GM12878 (cell line): ENCODE data around the gene NISCH. TPM values are rescaled to one million over a fixed set of nuclear protein-coding genes. Genes with fewer than 3 reads are reported as not detected.

Experiments used
- ATAC-seq: fragments of 200-7000 bp; cut with Tn5 transposase; 3 replicates; pipeline ENCODE4 v1.9.1; 2020; ENCODE audit warnings: mild to moderate bottlenecking, moderate library complexity
- BruUV-seq: library from RNA; stranded (reverse); fragments of 400-500 nt; replicated peaks from 2 replicates; lab custom pipeline; 2021; lab: Mats Ljungman, UMichigan
- CTCF ChIA-PET: fragments of 300-600 bp; sonication (Branson Sonifier 250); formaldehyde crosslinking; extraction: SDS; loops from one replicate; lab custom pipeline; 2021; ENCODE audit warnings: inconsistent platforms; lab: Yijun Ruan, JAX
- POLR2A ChIA-PET: fragments of 350-600 bp; formaldehyde crosslinking; extraction: SDS; loops from one replicate; lab custom pipeline; 2021; ENCODE audit warnings: inconsistent platforms; lab: Charles Lee
- RAD21 ChIA-PET: fragments of 300-600 bp; sonication (Branson Sonifier 250); formaldehyde crosslinking; loops from one replicate; lab custom pipeline; 2023; ENCODE audit warnings: antibody characterized with exemption; ENCODE audit not compliant: unreplicated experiment; lab: Charles Lee
- SMC1A ChIA-PET: fragments of 300-600 bp; sonication (Branson Sonifier 250); formaldehyde crosslinking; loops from one replicate; lab custom pipeline; 2023; ENCODE audit not compliant: unreplicated experiment, uncharacterized antibody; lab: Charles Lee
- DNase-seq: peaks from one replicate; pipeline ENCODE4 v3.0.0-alpha.2; 2011; ENCODE audit warnings: low read depth, low spot score
- FAIRE-seq: peaks from 3 replicates; lab custom pipeline; 2011; peaks lifted over from hg19 to GRCh38; lab: Jason Lieb, UNC
- H2AFZ ChIP-seq: 2 replicates; pipeline ENCODE4 v1.6.0; 2011; ENCODE audit warnings: low read depth, low read length, control low read depth; ENCODE audit not compliant: control insufficient read depth
- H3K27ac ChIP-seq: 2 replicates; pipeline ENCODE4 v1.5.1; 2011; ENCODE audit warnings: control low read depth; ENCODE audit not compliant: control insufficient read depth, insufficient read depth
- H3K27me3 ChIP-seq, 2 experiments: replicated peaks in 1 of 2; 2 replicates each; pipeline versions ENCODE4 v1.6.0 to v1.6.1; 2011; ENCODE audit warnings: low read length in 1 of 2; ENCODE audit not compliant: control insufficient read depth in 2 of 2, insufficient read depth in 2 of 2
- H3K36me3 ChIP-seq, 2 experiments: 2 replicates each; pipeline ENCODE4 v1.5.1; 2011; ENCODE audit warnings: low read length in 1 of 2; ENCODE audit not compliant: control insufficient read depth in 2 of 2, insufficient read depth in 2 of 2
- H3K4me1 ChIP-seq: 2 replicates; pipeline ENCODE4 v1.6.1; 2011; ENCODE audit warnings: mild to moderate bottlenecking, low read length, moderate library complexity, mixed read lengths; ENCODE audit not compliant: control insufficient read depth, insufficient read depth
- H3K4me2 ChIP-seq: 2 replicates; pipeline ENCODE4 v1.6.0; 2011; ENCODE audit warnings: control low read depth; ENCODE audit not compliant: control insufficient read depth, insufficient read depth
- H3K4me3 ChIP-seq: fragments of 200-600 bp; sonication (generic); 2 replicates; pipeline ENCODE4 v1.5.1; 2016
- H3K79me2 ChIP-seq: 2 replicates; pipeline ENCODE4 v1.6.0; 2011; ENCODE audit warnings: low read length; ENCODE audit not compliant: control insufficient read depth, insufficient read depth
- H3K9ac ChIP-seq: 2 replicates; pipeline ENCODE4 v1.8.0; 2011; ENCODE audit warnings: low read length, control low read depth, mixed read lengths; ENCODE audit not compliant: control insufficient read depth, insufficient read depth
- H3K9me3 ChIP-seq: replicated peaks from 3 replicates; pipeline ENCODE4 v1.5.1; 2011; ENCODE audit warnings: mild to moderate bottlenecking, low read length; ENCODE audit not compliant: control insufficient read depth, insufficient read depth
- H4K20me1 ChIP-seq: 2 replicates; pipeline ENCODE4 v1.6.0; 2011; ENCODE audit not compliant: control insufficient read depth, insufficient read depth
- NRF1 ChIP-seq: conservative IDR thresholded peaks from 2 replicates; pipeline ENCODE4 v1.6.1; 2011; ENCODE audit warnings: mild to moderate bottlenecking, low read depth, low read length, improper control_type of control experiment
- RAD51 ChIP-seq: fragments of 450-650 bp; IDR thresholded peaks from 2 replicates; pipeline ENCODE4 v1.6.1; 2016; ENCODE audit warnings: moderate library complexity, mild to moderate bottlenecking, inconsistent platforms
- RUNX3 ChIP-seq: IDR thresholded peaks from 2 replicates; pipeline ENCODE4 v1.6.1; 2012; ENCODE audit warnings: low read length, inconsistent platforms
- STAT3 ChIP-seq: IDR thresholded peaks from 2 replicates; pipeline ENCODE4 v1.6.1; 2011; ENCODE audit warnings: low read depth, low read length, improper control_type of control experiment
- ZNF274 ChIP-seq: IDR thresholded peaks from one replicate; pipeline ENCODE4 v1.8.0; 2011; ENCODE audit not compliant: insufficient read length, insufficient read depth
- WGBS: methylation state at CpG from one replicate; pipeline ENCODE4 v1.1.6; 2016; ENCODE audit warnings: low lambda C conversion rate; ENCODE audit not compliant: insufficient replicate concordance, insufficient coverage; ENCODE audit errors: missing lambda C conversion rate; 5-methylcytosine and 5-hydroxymethylcytosine counted together
- in situ Hi-C: fragments of 300-500 bp; cut with MboI; formaldehyde crosslinking; loops from 9 replicates; pipeline ENCODE4 v1.14.3; 2018; ENCODE audit warnings: mixed read lengths
- intact Hi-C: fragments of 100-400 bp; cut with micrococcal nuclease; formaldehyde crosslinking; loops from one replicate; pipeline ENCODE4 v1.14.2; 2022; ENCODE audit not compliant: unreplicated experiment
- polyA plus RNA-seq, 11 experiments: library from polyadenylated mRNA; depleted of rRNA in 4 of 11; unstranded in 6 of 11; stranded (reverse) in 5 of 11; fragments of >200 nt; fragmentation: Nextera tagmentation in 4 of 11; fragmentation: Illumina TruSeq in 1 of 11; extraction: Ambion mirVana in 4 of 11; extraction: Trizol in 1 of 11; gene quantifications; 1 replicate in 1 of 11; 2 replicates in 10 of 11; pipeline versions ENCODE4 v1.2.1 to v1.2.3, GENCODE V29; 2011 to 2016; ENCODE audit warnings: inconsistent platforms in 2 of 11, missing spikeins in 2 of 11, low read depth in 1 of 11
- total RNA-seq, 4 experiments: library from RNA; depleted of rRNA in 3 of 4; stranded (reverse); fragments of >200 nt in 3 of 4; fragmentation: Illumina TruSeq in 1 of 4; extraction: Trizol in 1 of 4; gene quantifications; 2 replicates each; pipeline versions ENCODE4 v1.2.1 to v1.2.3, GENCODE V29; 2013 to 2021

The NISCH gene
- total and polyA plus RNA-seq, 10 of the 15 experiments (the other 5 are each of a cell fraction or from before 2014, with no cell fraction given): 0.76 to 52.5 (median 24.6) TPM

DNA sequence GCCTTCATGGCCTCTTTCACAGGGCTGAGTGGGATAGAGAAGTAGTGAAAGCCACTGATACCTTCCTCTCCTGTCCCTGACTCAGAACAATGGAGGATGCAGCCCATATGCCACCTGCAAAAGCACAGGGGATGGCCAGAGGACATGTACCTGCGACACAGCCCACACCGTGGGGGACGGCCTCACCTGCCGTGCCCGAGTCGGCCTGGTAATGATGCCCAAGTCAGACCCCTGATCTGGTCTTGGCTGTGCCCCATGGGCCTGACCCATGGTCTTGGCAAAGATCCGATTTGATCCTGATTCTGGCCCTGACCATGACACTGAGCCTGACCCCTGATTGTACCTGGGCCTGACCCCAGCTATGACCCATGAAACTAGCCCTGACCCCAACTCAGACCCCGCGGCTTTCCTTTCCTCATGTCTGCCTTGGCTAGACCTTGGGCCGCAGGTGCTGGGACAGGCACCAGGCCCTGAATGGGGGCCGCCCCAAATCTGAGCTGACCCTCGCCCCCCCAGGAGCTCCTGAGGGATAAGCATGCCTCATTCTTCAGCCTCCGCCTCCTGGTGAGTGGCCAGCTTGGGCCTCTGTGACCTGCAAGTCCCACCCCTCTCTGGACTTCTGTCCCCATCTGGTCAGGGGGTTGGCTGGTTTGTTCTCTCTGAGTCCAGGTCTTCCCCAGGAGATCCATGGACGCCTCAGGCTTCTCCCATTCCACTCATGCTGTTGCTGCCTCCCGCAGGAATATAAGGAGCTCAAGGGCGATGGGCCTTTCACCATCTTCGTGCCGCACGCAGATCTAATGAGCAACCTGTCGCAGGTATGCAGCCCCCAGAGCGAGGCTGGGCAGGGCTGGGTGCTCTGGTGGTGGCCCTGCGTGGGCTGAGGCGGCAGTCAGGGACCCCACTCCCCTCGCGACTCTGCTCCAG lies 62.7 kb downstream of the NISCH start:
- no peaks in the 10 kb centered on the region for H3K36me3 ChIP-seq
- no peaks in the 10 kb centered on the region for H3K79me2 ChIP-seq
- POLR2A ChIA-PET: interaction anchor here (0.5 kb wide), 1 partner anchor 173 kb away, joined by 3 read pairs; no protein-coding TSS in a partner anchor
- H4K20me1 ChIP-seq: no peaks in the 10 kb centered on the region
- RAD21 ChIA-PET: interaction anchor here (0.6 kb wide), 1 partner anchor 64 kb away, joined by 3 read pairs; no protein-coding TSS in a partner anchor
- intact Hi-C loops: no loop called here
- in situ Hi-C loops: no loop called here
- DNase-seq (no peak), FAIRE-seq (no peak), ATAC-seq (no peak)
- BruUV-seq: no TSS peak
- CTCF ChIA-PET: interaction anchor here (0.6 to 0.8 kb wide), 2 partner anchors 27 to 66 kb away, joined by 3 to 5 read pairs; no protein-coding TSS in a partner anchor
- no peak overlapping the region for H3K4me2 ChIP-seq
- TF ChIP-seq RAD51 (no peak), ZNF274 (no peak), STAT3 (no peak), NRF1 (no peak), RUNX3 (no peak)
- H3K9ac ChIP-seq: no peak overlapping the region
- no peaks in the 10 kb centered on the region for H3K9me3 ChIP-seq
- no peaks in the 10 kb centered on the region; a peak in 2 of 4 replicates for H3K27me3 ChIP-seq
- H3K4me1 ChIP-seq: no peaks in the 10 kb centered on the region
- no peak overlapping the region for H3K4me3 ChIP-seq
- H3K27ac ChIP-seq: no peak overlapping the region
- 63% methylated on average over 25 of the region's 25 CpGs for WGBS
- H2AFZ ChIP-seq: no peak overlapping the region
- SMC1A ChIA-PET: no interaction called here
